Measurements from ENCODE around the gene ULK4.
A peak's percentile ranks its signal among the peaks of the same experiment; 100 is the strongest.

ULK4 gene

DNA sequence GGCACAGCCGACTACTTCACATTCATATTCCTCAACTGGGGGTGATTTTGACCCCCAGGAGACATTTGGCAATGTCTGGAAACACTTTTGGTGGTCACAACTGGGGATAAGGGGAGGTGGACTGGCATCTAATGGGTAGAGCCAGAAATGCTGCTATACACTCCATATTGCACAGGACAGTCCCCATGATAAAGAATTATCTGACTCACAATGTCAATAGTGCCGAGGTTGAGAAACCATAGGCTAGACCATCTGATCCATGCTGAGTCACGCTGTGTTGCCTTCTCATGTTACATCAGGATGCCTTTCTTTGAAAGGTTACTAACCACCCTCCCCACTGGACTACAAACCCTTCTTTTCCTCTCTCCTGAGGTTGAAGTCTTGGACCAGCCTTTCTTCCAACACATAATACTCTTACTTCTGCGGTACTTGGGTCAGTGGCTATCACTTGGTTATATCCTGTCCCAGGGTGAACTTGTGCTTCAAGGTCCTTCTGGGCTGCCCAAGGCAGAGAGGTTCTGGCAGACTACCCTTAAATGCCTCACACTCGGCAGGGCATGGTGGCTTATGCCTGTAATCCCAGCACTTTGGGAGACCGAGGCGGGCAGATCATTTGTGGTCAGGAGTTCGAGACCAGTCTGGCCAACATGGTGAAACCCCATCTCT lies 693.8 kb downstream of the ULK4 start:
- H3K4me3 ChIP-seq (ENCODE audit: low read length), result no peak overlapping the region
- peak; percentile 56 for DNase-seq (ENCODE audit: low read depth)
- TF ChIP-seq, protein P1, sequence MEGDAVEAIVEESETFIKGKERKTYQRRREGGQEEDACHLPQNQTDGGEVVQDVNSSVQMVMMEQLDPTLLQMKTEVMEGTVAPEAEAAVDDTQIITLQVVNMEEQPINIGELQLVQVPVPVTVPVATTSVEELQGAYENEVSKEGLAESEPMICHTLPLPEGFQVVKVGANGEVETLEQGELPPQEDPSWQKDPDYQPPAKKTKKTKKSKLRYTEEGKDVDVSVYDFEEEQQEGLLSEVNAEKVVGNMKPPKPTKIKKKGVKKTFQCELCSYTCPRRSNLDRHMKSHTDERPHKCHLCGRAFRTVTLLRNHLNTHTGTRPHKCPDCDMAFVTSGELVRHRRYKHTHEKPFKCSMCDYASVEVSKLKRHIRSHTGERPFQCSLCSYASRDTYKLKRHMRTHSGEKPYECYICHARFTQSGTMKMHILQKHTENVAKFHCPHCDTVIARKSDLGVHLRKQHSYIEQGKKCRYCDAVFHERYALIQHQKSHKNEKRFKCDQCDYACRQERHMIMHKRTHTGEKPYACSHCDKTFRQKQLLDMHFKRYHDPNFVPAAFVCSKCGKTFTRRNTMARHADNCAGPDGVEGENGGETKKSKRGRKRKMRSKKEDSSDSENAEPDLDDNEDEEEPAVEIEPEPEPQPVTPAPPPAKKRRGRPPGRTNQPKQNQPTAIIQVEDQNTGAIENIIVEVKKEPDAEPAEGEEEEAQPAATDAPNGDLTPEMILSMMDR (conservative IDR thresholded peaks at IDR 0.05; ENCODE audit: low read depth, low read length), result no peak

DNA sequence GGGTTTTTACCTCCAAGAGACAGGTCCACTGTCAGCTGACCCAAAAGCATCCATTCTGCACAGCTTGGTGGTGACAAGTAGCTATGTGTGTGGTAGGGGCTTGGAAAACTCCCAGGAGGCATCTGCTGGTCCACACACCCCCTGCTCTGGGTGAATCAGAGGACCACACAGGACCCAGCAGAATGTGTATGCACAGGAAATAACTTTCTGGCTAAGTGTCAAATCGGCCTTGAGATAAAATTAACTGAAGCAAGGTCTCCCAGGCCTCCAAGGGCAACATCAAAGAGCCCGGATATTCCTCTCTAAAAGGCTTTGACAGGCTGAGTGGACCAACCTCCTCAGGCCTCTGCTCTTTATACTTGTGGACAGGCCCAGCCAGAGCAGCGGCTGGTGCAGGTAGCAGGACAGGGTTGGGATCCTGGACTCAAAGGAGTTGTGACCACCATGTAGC lies 696.1 kb downstream of the ULK4 start:
- H3K4me3 ChIP-seq (ENCODE audit: low read length), result no peak overlapping the region
- TF ChIP-seq, protein P1 (conservative IDR thresholded peaks at IDR 0.05; ENCODE audit: low read depth, low read length), result no peak
- peak; percentile 18 for DNase-seq (ENCODE audit: low read depth)

DNA sequence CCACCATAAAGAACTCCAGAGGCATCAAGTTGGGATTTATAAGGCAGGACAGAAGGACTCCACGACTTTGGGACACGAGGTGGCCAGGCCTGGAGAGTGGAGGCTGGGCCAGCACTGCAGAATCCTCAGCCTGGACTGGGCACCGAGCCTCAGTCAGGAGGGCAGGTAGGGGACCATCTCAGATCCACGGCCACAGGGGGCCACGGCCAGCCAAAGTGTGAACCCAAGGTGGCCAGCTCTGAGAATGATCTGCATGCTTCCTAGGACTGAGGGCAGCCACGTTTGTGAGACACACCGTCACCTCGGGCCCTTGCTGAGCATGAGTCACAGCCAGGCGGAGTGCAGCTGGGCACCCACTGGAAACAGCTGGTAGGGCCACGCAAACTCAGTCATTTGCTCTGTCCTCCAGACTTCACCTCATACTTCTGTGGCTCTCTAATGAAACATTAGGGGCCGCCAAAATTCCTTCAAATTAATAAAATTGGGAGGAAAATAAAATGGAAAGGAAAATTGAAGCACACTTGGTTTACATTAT lies 696.8 kb downstream of the ULK4 start:
- TF ChIP-seq, protein P1 (conservative IDR thresholded peaks at IDR 0.05; ENCODE audit: low read depth, low read length), result no peak
- no peak overlapping the region for H3K4me3 ChIP-seq (ENCODE audit: low read length)
- no peak for DNase-seq (ENCODE audit: low read depth)

DNA sequence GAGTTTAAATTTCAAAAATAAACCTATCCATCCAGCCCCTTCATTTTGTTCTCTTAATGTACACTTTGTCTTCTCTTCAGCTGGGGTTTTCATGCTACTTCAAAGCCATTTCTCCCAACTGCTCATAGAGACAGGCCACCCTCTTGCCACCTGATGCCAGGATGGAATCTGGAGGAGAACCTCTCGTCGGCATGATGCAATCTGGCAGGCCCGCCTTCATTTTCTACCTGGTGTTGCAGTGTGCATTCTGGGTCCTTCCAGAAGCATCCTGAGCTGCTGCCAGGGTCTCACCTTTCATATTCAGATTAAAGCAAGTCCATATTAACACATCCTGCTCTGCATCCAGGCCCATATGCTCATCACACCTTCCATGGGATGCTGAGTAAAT lies 701.8 kb downstream of the ULK4 start:
- TF ChIP-seq, protein P1 (conservative IDR thresholded peaks at IDR 0.05; ENCODE audit: low read depth, low read length), result no peak
- H3K4me3 ChIP-seq (ENCODE audit: low read length), result no peak overlapping the region
- no peak for DNase-seq (ENCODE audit: low read depth)

DNA sequence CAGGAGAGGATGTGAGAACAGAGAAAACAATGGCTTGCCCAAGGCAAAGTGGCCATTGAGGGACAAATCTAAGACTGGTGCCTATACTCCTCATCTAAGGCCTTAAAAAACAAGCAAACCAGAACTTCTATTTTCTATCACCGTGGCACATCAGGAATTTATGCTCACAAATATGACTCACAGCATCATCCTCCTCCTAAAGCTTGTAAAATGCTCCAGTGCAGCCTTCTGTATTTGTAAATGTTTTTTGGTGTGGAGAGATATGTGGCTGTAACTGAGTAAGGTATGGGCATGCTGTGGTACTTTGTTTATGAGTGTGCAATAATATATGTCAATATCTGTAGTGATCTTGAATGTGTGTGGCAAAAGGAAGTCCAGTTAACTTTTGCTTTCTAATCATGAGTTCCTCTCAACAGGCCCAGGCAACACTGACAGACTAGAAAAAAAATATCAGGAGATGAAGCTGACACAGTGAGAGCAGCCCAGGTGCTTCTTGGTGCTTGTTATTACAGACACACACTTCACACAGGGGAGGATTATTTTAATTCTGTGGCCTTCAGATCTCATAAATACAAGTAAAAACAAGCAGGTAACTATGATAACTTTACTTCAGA lies 702.3 kb downstream of the ULK4 start:
- no peak for DNase-seq (ENCODE audit: low read depth)
- TF ChIP-seq, protein P1 (conservative IDR thresholded peaks at IDR 0.05; ENCODE audit: low read depth, low read length), result no peak
- H3K4me3 ChIP-seq (ENCODE audit: low read length), result no peak overlapping the region

DNA sequence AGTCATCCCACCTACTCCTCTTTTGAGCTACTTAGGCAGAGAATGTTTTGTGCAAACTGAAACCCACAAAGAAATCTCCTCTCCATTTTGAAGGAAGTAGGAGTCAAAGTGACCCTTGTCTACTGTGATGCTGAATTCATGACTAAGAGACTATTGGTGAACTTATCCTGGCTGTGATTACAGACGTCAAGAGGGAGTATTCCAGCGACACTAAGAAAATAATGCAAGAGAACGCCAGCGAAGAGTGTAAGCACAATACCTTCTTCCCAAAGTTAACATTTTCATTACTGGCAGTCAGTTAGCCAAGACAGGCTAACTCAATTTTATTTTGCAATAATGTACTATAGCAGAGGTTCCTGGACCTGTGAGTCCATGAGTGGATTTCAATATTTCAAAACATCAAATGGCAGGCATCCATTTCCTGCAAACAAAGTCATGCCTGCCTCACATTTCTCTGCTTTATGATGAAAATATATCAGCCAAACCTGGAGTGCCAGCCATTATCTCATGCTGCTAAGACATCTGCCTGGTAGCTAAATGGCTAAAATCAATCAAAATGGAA lies 703.6 kb downstream of the ULK4 start:
- TF ChIP-seq, protein P1 (conservative IDR thresholded peaks at IDR 0.05; ENCODE audit: low read depth, low read length), result no peak
- no peak for DNase-seq (ENCODE audit: low read depth)
- no peak overlapping the region for H3K4me3 ChIP-seq (ENCODE audit: low read length)
